Karpas-422 (cell line): ENCODE measurements around the gene MYMX. TPM values are rescaled to one million over a fixed set of nuclear protein-coding genes. Genes with fewer than 3 reads are reported as not detected.

Experiments
- DNase-seq: peaks from one replicate; pipeline ENCODE4 v3.0.0-alpha.2; 2015
- H2AFZ ChIP-seq: fragments of 200-600 bp; sonication (generic); 2 replicates; pipeline ENCODE4 v1.6.1; 2014; ENCODE audit warnings: antibody characterized with exemption, low read length, mixed read lengths
- H3K27ac ChIP-seq: fragments of 200-600 bp; sonication (generic); 2 replicates; pipeline ENCODE4 v1.5.1; 2014; ENCODE audit warnings: mild to moderate bottlenecking, low read length, moderate library complexity
- H3K27me3 ChIP-seq: fragments of 200-600 bp; sonication (generic); 2 replicates; pipeline ENCODE4 v1.6.1; 2014; ENCODE audit warnings: low read length, mixed read lengths
- H3K36me3 ChIP-seq: fragments of 200-600 bp; sonication (generic); 2 replicates; pipeline ENCODE4 v1.6.1; 2014; ENCODE audit warnings: low read length, mixed read lengths; ENCODE audit not compliant: insufficient read depth
- H3K4me1 ChIP-seq: fragments of 200-600 bp; sonication (generic); 2 replicates; pipeline ENCODE4 v1.6.1; 2014; ENCODE audit warnings: mild to moderate bottlenecking, low read length, mixed read lengths
- H3K4me2 ChIP-seq: fragments of 200-600 bp; sonication (generic); 2 replicates; pipeline ENCODE4 v1.6.1; 2014; ENCODE audit warnings: low read length, low read depth, mild to moderate bottlenecking; ENCODE audit not compliant: poor library complexity, severe bottlenecking
- H3K4me3 ChIP-seq: fragments of 200-600 bp; sonication (generic); 2 replicates; pipeline ENCODE4 v1.5.1; 2014; ENCODE audit warnings: mild to moderate bottlenecking, antibody characterized with exemption, low read length, mixed read lengths
- H3K79me2 ChIP-seq: fragments of 200-600 bp; sonication (generic); 2 replicates; pipeline ENCODE4 v1.6.1; 2014; ENCODE audit warnings: mild to moderate bottlenecking, low read length, mixed read lengths
- H3K9ac ChIP-seq: fragments of 200-600 bp; sonication (generic); 2 replicates; pipeline ENCODE4 v1.6.0; 2014; ENCODE audit warnings: low read length
- H3K9me2 ChIP-seq: fragments of 200-600 bp; sonication (generic), shearing (Covaris generic); replicated peaks from 2 replicates; pipeline ENCODE4 v1.6.0; 2014; ENCODE audit warnings: mild to moderate bottlenecking, low read length, moderate library complexity; ENCODE audit not compliant: insufficient read depth
- H3K9me3 ChIP-seq: fragments of 300-700, 200-600 bp; sonication (generic); 2 replicates; pipeline ENCODE4 v1.6.1; 2014; ENCODE audit warnings: low read length, mixed read lengths
- H4K20me1 ChIP-seq: fragments of 200-600 bp; sonication (generic); 2 replicates; pipeline ENCODE4 v1.6.1; 2014; ENCODE audit warnings: mild to moderate bottlenecking, antibody characterized with exemption, low read length, low read depth; ENCODE audit not compliant: insufficient read depth
- total RNA-seq: library from RNA; depleted of rRNA; stranded (reverse); fragments of >200 nt; shearing (Covaris generic); gene quantifications from 2 replicates; pipeline ENCODE4 v1.2.3, GENCODE V29; 2014; ENCODE audit warnings: low replicate concordance

Gene MYMX
- total RNA-seq, 1 experiment from 2014 or later = not detected

DNA sequence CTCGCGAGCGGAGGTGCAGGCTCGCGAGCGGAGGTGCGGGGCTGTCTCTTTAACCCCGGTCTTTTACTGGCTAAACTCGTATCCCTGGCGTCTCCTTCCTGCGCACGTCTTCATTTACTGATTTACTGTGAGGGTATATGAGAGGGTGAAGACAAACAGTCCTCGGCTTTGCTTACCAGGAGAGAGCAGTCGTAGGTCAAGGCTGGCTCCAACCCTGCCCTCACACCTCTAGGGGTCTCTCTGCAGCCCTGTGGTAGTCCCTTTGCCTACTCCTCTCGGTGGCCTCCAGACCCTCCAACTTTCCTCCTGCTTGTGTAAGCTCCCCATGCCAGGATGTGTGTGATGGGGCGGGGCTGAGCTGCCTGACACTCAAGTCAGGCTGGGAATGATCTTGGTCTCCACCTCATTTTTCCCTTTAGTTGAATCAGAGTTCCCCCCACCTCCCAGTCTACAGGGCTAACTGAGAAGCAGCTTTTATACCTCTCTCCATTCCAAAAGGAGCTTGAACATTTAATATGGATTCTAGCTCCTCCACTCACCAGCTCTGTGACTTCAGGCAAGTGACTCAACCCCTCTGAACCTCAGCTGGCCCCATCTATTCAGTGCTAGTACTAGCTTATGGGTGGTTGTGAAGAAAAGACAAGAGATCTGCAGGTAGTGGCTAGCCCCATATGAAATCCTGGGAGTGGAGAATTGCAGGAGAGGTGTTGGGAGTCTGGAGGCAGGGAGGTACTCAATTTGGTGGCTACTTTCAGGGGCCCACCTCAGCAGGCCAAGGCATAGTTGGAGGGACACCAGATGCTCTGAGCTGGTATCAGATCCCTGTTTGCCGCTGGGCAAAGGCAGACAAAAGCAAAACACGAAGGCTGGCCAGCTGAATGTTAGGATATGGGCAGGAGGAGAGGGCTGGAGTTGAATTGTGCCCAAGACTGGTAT, 7.6 kb downstream of the MYMX start:
- Histone ChIP-seq H3K4me1 (peaks cover 49% of the 10 kb centered on the region), H3K36me3 (no peaks in the 10 kb centered on the region; the same call in 1 of the 2 replicates), H2AFZ (peak overlapping the region; percentile 74), H3K79me2 (peaks cover 39% of the 10 kb centered on the region), H3K27ac (no peak overlapping the region; the same call in 1 of the 2 replicates), H4K20me1 (no peaks in the 10 kb centered on the region), H3K4me2 (peak overlapping the region; percentile 92), H3K4me3 (peak overlapping the region; percentile 74), H3K9me3 (no peaks in the 10 kb centered on the region), H3K9ac (peak overlapping the region; percentile 84), H3K27me3 (no peaks in the 10 kb centered on the region), H3K9me2 (no peaks in the 10 kb centered on the region)
- DNase-seq = peak; percentile 71

GRCh38 chr6:44224965-44225305, 8.2 kb downstream of the MYMX start:
- Histone ChIP-seq H3K9ac (peak overlapping the region; percentile 84), H3K4me1 (peaks cover 44% of the 10 kb centered on the region), H3K27me3 (no peaks in the 10 kb centered on the region), H3K27ac (no peak overlapping the region), H3K4me2 (peak overlapping the region; percentile 92), H3K9me3 (no peaks in the 10 kb centered on the region), H3K4me3 (peak overlapping the region; percentile 74), H3K9me2 (no peaks in the 10 kb centered on the region), H3K79me2 (peaks cover 39% of the 10 kb centered on the region), H4K20me1 (no peaks in the 10 kb centered on the region), H3K36me3 (no peaks in the 10 kb centered on the region; the same call in 1 of the 2 replicates), H2AFZ (no peak overlapping the region)
- no peak for DNase-seq

GRCh38 chr6:44225579-44226325, 9.0 kb downstream of the MYMX start:
- DNase-seq = no peak
- no peaks in the 10 kb centered on the region for H3K9me3 ChIP-seq
- H3K27ac ChIP-seq = peak overlapping the region; percentile 52
- peak overlapping the region; percentile 92 for H3K4me2 ChIP-seq
- peaks cover 42% of the 10 kb centered on the region for H3K4me1 ChIP-seq
- H3K79me2 ChIP-seq = peaks cover 39% of the 10 kb centered on the region
- no peaks in the 10 kb centered on the region for H3K9me2 ChIP-seq
- H2AFZ ChIP-seq = no peak overlapping the region
- no peaks in the 10 kb centered on the region for H3K27me3 ChIP-seq
- peak overlapping the region; percentile 48 for H3K9ac ChIP-seq
- peak overlapping the region; percentile 74; the same call in 1 of the 2 replicates for H3K4me3 ChIP-seq
- no peaks in the 10 kb centered on the region; the same call in 1 of the 2 replicates for H3K36me3 ChIP-seq
- no peaks in the 10 kb centered on the region for H4K20me1 ChIP-seq

DNA sequence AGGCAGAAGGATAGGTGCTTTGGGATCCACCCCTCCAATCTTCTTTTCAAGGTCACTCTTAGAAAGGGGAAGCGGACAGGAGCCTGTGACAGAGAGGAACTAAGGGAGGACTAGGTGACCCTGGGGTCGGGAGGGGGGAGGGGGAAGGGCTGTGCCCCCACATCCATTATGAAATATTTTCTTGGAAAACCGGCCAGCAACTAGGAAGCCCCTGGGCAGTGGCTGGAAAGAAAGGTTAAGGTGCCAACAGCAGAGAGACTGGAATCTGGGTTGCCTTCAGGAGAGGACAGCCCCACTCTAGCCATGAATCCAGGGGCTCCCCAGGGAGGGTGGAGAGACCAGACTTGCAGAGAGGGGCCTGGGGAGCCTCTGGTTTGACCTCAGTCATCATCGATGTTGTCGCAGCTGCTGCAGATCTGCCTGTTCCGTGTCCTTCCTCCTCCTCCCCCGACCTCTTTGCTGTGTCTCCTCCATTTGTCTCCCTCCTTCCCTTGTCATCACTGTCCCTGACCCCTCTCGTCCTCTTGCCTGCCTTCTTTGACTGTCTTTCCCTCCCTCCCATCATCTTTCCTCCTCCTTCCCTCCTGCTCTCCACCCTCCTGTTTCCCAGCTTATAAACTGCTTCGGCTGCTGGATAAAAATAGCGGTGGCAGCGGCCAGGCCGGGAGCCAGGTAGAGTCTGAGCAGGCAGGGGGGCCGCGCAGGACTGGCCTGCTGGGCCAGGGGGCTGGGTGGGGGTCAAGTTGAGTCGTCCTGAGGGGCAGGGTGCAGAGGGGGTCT, 9.8 kb downstream of the MYMX start:
- Histone ChIP-seq H3K4me1 (peaks cover 38% of the 10 kb centered on the region), H3K79me2 (peaks cover 39% of the 10 kb centered on the region), H3K9me2 (no peaks in the 10 kb centered on the region), H4K20me1 (no peaks in the 10 kb centered on the region), H3K27ac (peak overlapping the region; percentile 52; the same call in 1 of the 2 replicates), H3K9me3 (no peaks in the 10 kb centered on the region), H3K27me3 (no peaks in the 10 kb centered on the region), H2AFZ (no peak overlapping the region), H3K9ac (peak overlapping the region; percentile 48), H3K4me3 (no peak overlapping the region), H3K36me3 (no peaks in the 10 kb centered on the region; the same call in 1 of the 2 replicates), H3K4me2 (peak overlapping the region; percentile 92)
- DNase-seq = no peak

- Histone ChIP-seq H3K27ac (no peak overlapping the region), H3K9me2 (no peaks in the 10 kb centered on the region), H3K4me2 (no peak overlapping the region), H3K4me1 (peaks cover 35% of the 10 kb centered on the region), H3K36me3 (no peaks in the 10 kb centered on the region; the same call in 1 of the 2 replicates), H2AFZ (no peak overlapping the region), H4K20me1 (no peaks in the 10 kb centered on the region), H3K9me3 (no peaks in the 10 kb centered on the region), H3K9ac (no peak overlapping the region), H3K27me3 (no peaks in the 10 kb centered on the region), H3K4me3 (no peak overlapping the region), H3K79me2 (peaks cover 39% of the 10 kb centered on the region)
- no peak for DNase-seq
These were observed 10.5 kb downstream of the MYMX start for GRCh38 chr6:44227148-44227793.

- H3K27me3 ChIP-seq = no peaks in the 10 kb centered on the region
- no peaks in the 10 kb centered on the region for H3K9me3 ChIP-seq
- H3K4me1 ChIP-seq = peaks cover 28% of the 10 kb centered on the region
- H3K36me3 ChIP-seq = no peaks in the 10 kb centered on the region; the same call in 1 of the 2 replicates
- H3K9me2 ChIP-seq = no peaks in the 10 kb centered on the region
- no peak overlapping the region for H3K9ac ChIP-seq
- no peak overlapping the region for H3K4me3 ChIP-seq
- no peaks in the 10 kb centered on the region for H4K20me1 ChIP-seq
- peaks cover 39% of the 10 kb centered on the region for H3K79me2 ChIP-seq
- H2AFZ ChIP-seq = no peak overlapping the region
- no peak overlapping the region for H3K27ac ChIP-seq
- H3K4me2 ChIP-seq = no peak overlapping the region
- DNase-seq = no peak
These were observed 11.3 kb downstream of the MYMX start for GRCh38 chr6:44228031-44228430.

- Histone ChIP-seq H2AFZ (no peak overlapping the region), H3K4me2 (no peak overlapping the region), H3K27ac (no peak overlapping the region), H3K9me2 (no peaks in the 10 kb centered on the region), H3K4me1 (peaks cover 27% of the 10 kb centered on the region), H3K9me3 (no peaks in the 10 kb centered on the region), H3K9ac (no peak overlapping the region), H4K20me1 (no peaks in the 10 kb centered on the region), H3K27me3 (no peaks in the 10 kb centered on the region), H3K79me2 (peaks cover 39% of the 10 kb centered on the region), H3K36me3 (no peaks in the 10 kb centered on the region; the same call in 1 of the 2 replicates), H3K4me3 (no peak overlapping the region)
- no peak for DNase-seq
These were observed 11.7 kb downstream of the MYMX start for GRCh38 chr6:44228433-44228832.
